Spleen (tissue), 11 donors: ENCODE measurements around the gene ZDHHC1. TPM values are rescaled to one million over a fixed set of nuclear protein-coding genes. Genes with fewer than 3 reads are reported as not detected.

ENCODE experiments used
- DNase-seq: peaks from one replicate; pipeline ENCODE4 v3.0.0-alpha.2; 2020
- H3K27ac ChIP-seq, 8 donors: fragments of 200-600 bp; sonication (generic) in 7 of 8; 1 replicate in 4 of 8; 2 replicates in 4 of 8; pipeline versions ENCODE4 v1.5.0 to v1.8.0; 2016 to 2021; ENCODE audit warnings: inconsistent platforms in 4 of 8, mild to moderate bottlenecking in 4 of 8, moderate library complexity in 1 of 8
- H3K27me3 ChIP-seq, 7 donors: fragments of 200-600 bp; sonication (generic) in 6 of 7; replicated peaks in 1 of 7; 1 replicate in 4 of 7; 2 replicates in 3 of 7; pipeline versions ENCODE4 v1.5.0 to v1.8.0; 2016 to 2021; ENCODE audit warnings: inconsistent platforms in 3 of 7, mild to moderate bottlenecking in 1 of 7
- H3K36me3 ChIP-seq, 6 donors: fragments of 200-600 bp; sonication (generic) in 5 of 6; 1 replicate in 4 of 6; 2 replicates in 2 of 6; pipeline versions ENCODE4 v1.5.0 to v1.8.0; 2016 to 2021; ENCODE audit warnings: inconsistent platforms in 2 of 6
- H3K4me1 ChIP-seq, 6 donors: fragments of 200-600 bp; sonication (generic) in 5 of 6; 1 replicate in 3 of 6; 2 replicates in 3 of 6; pipeline versions ENCODE4 v1.5.0 to v1.8.0; 2016 to 2021; ENCODE audit warnings: inconsistent platforms in 3 of 6
- H3K4me3 ChIP-seq, 8 donors: fragments of 200-600 bp; sonication (generic) in 7 of 8; 1 replicate in 4 of 8; 2 replicates in 4 of 8; pipeline versions ENCODE4 v1.5.0 to v1.8.0; 2016 to 2021; ENCODE audit warnings: inconsistent platforms in 4 of 8, mild to moderate bottlenecking in 4 of 8, moderate library complexity in 2 of 8
- H3K9me3 ChIP-seq, 8 donors: fragments of 200-600 bp; sonication (generic) in 7 of 8; 1 replicate in 4 of 8; 2 replicates in 4 of 8; pipeline versions ENCODE4 v1.5.0 to v1.8.0; 2016 to 2021; ENCODE audit warnings: inconsistent platforms in 4 of 8
- POLR2A ChIP-seq, 3 donors: fragments of 450-650 bp; IDR thresholded peaks; one replicate each; pipeline ENCODE4 v1.5.1; 2017; ENCODE audit warnings: antibody characterized with exemption in 3 of 3, mild to moderate bottlenecking in 1 of 3
- POLR2AphosphoS5 ChIP-seq, 3 donors: sonication (generic); formaldehyde crosslinking; IDR thresholded peaks; one replicate each; pipeline ENCODE4 v1.5.1; 2017; ENCODE audit warnings: antibody characterized with exemption in 3 of 3
- WGBS, 5 donors: extraction: QIAGEN DNeasy Blood & Tissue Kit in 3 of 5; methylation state at CpG; one replicate each; pipeline versions ENCODE4 v1.1.5 to v1.1.7; 2013 to 2018; 5-methylcytosine and 5-hydroxymethylcytosine counted together
- intact Hi-C: fragments of 100-400 bp; cut with DNase I; formaldehyde crosslinking; loops from one replicate; pipeline ENCODE4 v1.15.0; 2023; ENCODE audit warnings: low total_unique reads
- polyA plus RNA-seq, 3 donors: library from polyadenylated mRNA; stranded (reverse); fragments of 200-250 nt; gene quantifications; one replicate each; pipeline ENCODE4 v1.2.1, GENCODE V29; 2013
- total RNA-seq, 7 donors: library from RNA; depleted of rRNA in 3 of 7; stranded (reverse); fragments of >200 nt in 3 of 7; fragmentation: NEBNext Ultra II Directional in 4 of 7; extraction: Animal tissue kit (Norgen Biotek cat#: 25700) in 4 of 7; gene quantifications; one replicate each; pipeline versions ENCODE4 v1.1.0 to v1.2.1, GENCODE V29; 2016 to 2021
- TF ChIP-seq, protein P1 (sequence below), 11 experiments: fragments of 200-600 bp in 7 of 11; fragments of 450-650 bp in 4 of 11; sonication (generic) in 4 of 11; IDR thresholded peaks in 8 of 11; conservative IDR thresholded peaks in 3 of 11; 1 replicate in 7 of 11; 2 replicates in 4 of 11; pipeline versions ENCODE4 v1.4.0 to v1.8.0; 2016 to 2021; ENCODE audit warnings: antibody characterized with exemption in 11 of 11, inconsistent platforms in 4 of 11, mild to moderate bottlenecking in 1 of 11
- donor health status: healthy with polysubstance abuse.
- donor health status: DM: no; HTN: no; CAD: no; lungs with moderate emphysema.
- donor health status: DM: no; HTN: no; CAD: no.
- donor health status: Bipolar disorder and iron deficiency.
- donor health status: healthy.
- donor health status: DM: no; HTN: no; CAD: no.
- donor health status: DM: yes; HTN: yes; CAD: no.

ZDHHC1 gene
- total and polyA plus RNA-seq, 10 donors: 2.1 to 31.2 (median 15.3) TPM

GRCh38 chr16:67429053-67429798 is 12.9 kb upstream of the ZDHHC1 start:
- intact Hi-C loops: loop anchor here (5.0 kb wide), 1 partner anchor 33 kb away; no protein-coding TSS in a partner anchor
- H3K9me3 ChIP-seq: no peaks in the 10 kb centered on the region
- H3K27me3 ChIP-seq: peaks cover 0 to 62% (median 16%) of the 10 kb centered on the region in 7 donors
- peak overlapping the region in 1 of 8 donors; percentile 68 for H3K27ac ChIP-seq
- no peak for DNase-seq
- TF ChIP-seq POLR2AphosphoS5 (IDR thresholded peaks at IDR 0.05): no peak
- TF ChIP-seq, protein P1, sequence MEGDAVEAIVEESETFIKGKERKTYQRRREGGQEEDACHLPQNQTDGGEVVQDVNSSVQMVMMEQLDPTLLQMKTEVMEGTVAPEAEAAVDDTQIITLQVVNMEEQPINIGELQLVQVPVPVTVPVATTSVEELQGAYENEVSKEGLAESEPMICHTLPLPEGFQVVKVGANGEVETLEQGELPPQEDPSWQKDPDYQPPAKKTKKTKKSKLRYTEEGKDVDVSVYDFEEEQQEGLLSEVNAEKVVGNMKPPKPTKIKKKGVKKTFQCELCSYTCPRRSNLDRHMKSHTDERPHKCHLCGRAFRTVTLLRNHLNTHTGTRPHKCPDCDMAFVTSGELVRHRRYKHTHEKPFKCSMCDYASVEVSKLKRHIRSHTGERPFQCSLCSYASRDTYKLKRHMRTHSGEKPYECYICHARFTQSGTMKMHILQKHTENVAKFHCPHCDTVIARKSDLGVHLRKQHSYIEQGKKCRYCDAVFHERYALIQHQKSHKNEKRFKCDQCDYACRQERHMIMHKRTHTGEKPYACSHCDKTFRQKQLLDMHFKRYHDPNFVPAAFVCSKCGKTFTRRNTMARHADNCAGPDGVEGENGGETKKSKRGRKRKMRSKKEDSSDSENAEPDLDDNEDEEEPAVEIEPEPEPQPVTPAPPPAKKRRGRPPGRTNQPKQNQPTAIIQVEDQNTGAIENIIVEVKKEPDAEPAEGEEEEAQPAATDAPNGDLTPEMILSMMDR (IDR thresholded peaks at IDR 0.05 in 8 of 11, conservative IDR thresholded peaks at IDR 0.05 in 3 of 11): no peak
- no peak for TF ChIP-seq POLR2A (IDR thresholded peaks at IDR 0.05)
- peaks cover 28 to 64% (median 49%) of the 10 kb centered on the region in 6 donors for H3K4me1 ChIP-seq
- no peaks in the 10 kb centered on the region for H3K36me3 ChIP-seq
- WGBS, 5 donors: 75 to 90% (median 82%) methylated on average over 3 of the region's 3 CpGs
- H3K4me3 ChIP-seq: no peak overlapping the region

GRCh38 chr16:67428146-67428731 is 12.0 kb upstream of the ZDHHC1 start:
- H3K36me3 ChIP-seq: no peaks in the 10 kb centered on the region
- no peak overlapping the region for H3K27ac ChIP-seq
- H3K9me3 ChIP-seq: no peaks in the 10 kb centered on the region
- H3K4me1 ChIP-seq: peaks cover 28 to 54% (median 47%) of the 10 kb centered on the region in 6 donors
- peak; percentile 89 for DNase-seq
- H3K4me3 ChIP-seq: no peak overlapping the region
- 20 to 49% (median 24%) methylated on average over 3 to 11 of the region's 11 CpGs for WGBS, 5 donors
- intact Hi-C loops: loop anchor here (5.0 kb wide), 1 partner anchor 34 kb away; no protein-coding TSS in a partner anchor
- TF ChIP-seq POLR2AphosphoS5 (IDR thresholded peaks at IDR 0.05): peak; percentile 26 to 46 (median 27)
- TF ChIP-seq POLR2A (IDR thresholded peaks at IDR 0.05): no peak
- TF ChIP-seq, protein P1 (IDR thresholded peaks at IDR 0.05 in 8 of 11, conservative IDR thresholded peaks at IDR 0.05 in 3 of 11): peak; percentile 59 to 88 (median 84)
- H3K27me3 ChIP-seq: peaks cover 0 to 66% (median 16%) of the 10 kb centered on the region in 7 donors

- intact Hi-C loops: loop anchor here (5.0 kb wide), 1 partner anchor 35 kb away; no protein-coding TSS in a partner anchor
- Histone ChIP-seq H3K4me1 (peaks cover 18 to 41% (median 36%) of the 10 kb centered on the region in 6 donors), H3K4me3 (no peak overlapping the region), H3K36me3 (no peaks in the 10 kb centered on the region), H3K27me3 (peaks cover 0 to 62% (median 16%) of the 10 kb centered on the region in 7 donors), H3K9me3 (no peaks in the 10 kb centered on the region), H3K27ac (no peak overlapping the region)
- TF ChIP-seq POLR2A (IDR thresholded peaks at IDR 0.05) (no peak), POLR2AphosphoS5 (IDR thresholded peaks at IDR 0.05) (no peak)
- TF ChIP-seq, protein P1 (IDR thresholded peaks at IDR 0.05 in 8 of 11, conservative IDR thresholded peaks at IDR 0.05 in 3 of 11): no peak
- WGBS, 5 donors: 72 to 94% (median 74%) methylated on average over 7 of the region's 7 CpGs
- DNase-seq: no peak
Observed at GRCh38 chr16:67426950-67427349, 10.7 kb upstream of the ZDHHC1 start.

- DNase-seq: no peak
- TF ChIP-seq, protein P1 (IDR thresholded peaks at IDR 0.05 in 8 of 11, conservative IDR thresholded peaks at IDR 0.05 in 3 of 11): no peak
- TF ChIP-seq POLR2AphosphoS5 (IDR thresholded peaks at IDR 0.05): no peak
- no peak for TF ChIP-seq POLR2A (IDR thresholded peaks at IDR 0.05)
- H3K9me3 ChIP-seq: no peaks in the 10 kb centered on the region
- no peak overlapping the region for H3K4me3 ChIP-seq
- peaks cover 13 to 33% (median 29%) of the 10 kb centered on the region in 6 donors for H3K4me1 ChIP-seq
- H3K36me3 ChIP-seq: no peaks in the 10 kb centered on the region
- H3K27ac ChIP-seq: no peak overlapping the region
- 85 to 94% (median 88%) methylated on average over 5 to 7 of the region's 7 CpGs for WGBS, 5 donors
- intact Hi-C loops: loop anchor here (5.0 kb wide), 1 partner anchor 36 kb away; no protein-coding TSS in a partner anchor
- peaks cover 0 to 53% (median 16%) of the 10 kb centered on the region in 7 donors for H3K27me3 ChIP-seq
Observed at GRCh38 chr16:67426022-67426421, 9.7 kb upstream of the ZDHHC1 start.
